ENCODE measurements around the gene ZC2HC1C.

DNA sequence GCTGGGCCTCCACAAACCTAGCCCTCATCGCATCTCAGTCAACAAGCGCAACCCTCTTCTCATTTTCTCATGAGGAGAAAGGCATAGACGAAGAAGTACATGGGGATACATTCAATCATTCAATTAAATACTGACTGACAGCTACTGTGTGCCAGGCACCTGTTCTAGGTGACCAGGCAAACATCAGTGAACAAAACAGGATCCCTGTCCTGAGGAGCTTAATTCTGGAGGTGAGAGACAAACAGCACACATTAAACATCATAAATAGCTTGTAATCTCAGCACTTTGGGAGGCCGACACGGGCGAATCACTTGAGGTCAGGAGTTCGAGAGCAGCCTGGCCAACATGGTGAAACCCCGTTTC, 5.3 kb upstream of the ZC2HC1C start:
- TF ChIP-seq POLR2AphosphoS5 (IDR thresholded peaks at IDR 0.05; ENCODE audit: low read depth, low read length) (no peak), TAF1 (IDR thresholded peaks at IDR 0.05; ENCODE audit: borderline replicate concordance, insufficient read depth, low read length) (no peak), SIN3A (IDR thresholded peaks at IDR 0.05; ENCODE audit: borderline replicate concordance, insufficient read depth, low read length) (no peak), FOXP2 (optimal IDR thresholded peaks at IDR 0.05; ENCODE audit: borderline replicate concordance, extremely low read depth, extremely low read length, insufficient read depth) (no peak)
- TF ChIP-seq, protein P1, sequence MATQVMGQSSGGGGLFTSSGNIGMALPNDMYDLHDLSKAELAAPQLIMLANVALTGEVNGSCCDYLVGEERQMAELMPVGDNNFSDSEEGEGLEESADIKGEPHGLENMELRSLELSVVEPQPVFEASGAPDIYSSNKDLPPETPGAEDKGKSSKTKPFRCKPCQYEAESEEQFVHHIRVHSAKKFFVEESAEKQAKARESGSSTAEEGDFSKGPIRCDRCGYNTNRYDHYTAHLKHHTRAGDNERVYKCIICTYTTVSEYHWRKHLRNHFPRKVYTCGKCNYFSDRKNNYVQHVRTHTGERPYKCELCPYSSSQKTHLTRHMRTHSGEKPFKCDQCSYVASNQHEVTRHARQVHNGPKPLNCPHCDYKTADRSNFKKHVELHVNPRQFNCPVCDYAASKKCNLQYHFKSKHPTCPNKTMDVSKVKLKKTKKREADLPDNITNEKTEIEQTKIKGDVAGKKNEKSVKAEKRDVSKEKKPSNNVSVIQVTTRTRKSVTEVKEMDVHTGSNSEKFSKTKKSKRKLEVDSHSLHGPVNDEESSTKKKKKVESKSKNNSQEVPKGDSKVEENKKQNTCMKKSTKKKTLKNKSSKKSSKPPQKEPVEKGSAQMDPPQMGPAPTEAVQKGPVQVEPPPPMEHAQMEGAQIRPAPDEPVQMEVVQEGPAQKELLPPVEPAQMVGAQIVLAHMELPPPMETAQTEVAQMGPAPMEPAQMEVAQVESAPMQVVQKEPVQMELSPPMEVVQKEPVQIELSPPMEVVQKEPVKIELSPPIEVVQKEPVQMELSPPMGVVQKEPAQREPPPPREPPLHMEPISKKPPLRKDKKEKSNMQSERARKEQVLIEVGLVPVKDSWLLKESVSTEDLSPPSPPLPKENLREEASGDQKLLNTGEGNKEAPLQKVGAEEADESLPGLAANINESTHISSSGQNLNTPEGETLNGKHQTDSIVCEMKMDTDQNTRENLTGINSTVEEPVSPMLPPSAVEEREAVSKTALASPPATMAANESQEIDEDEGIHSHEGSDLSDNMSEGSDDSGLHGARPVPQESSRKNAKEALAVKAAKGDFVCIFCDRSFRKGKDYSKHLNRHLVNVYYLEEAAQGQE (IDR thresholded peaks at IDR 0.05; ENCODE audit: insufficient read depth in 1 of 2, low read depth in 2 of 2, low read length in 2 of 2), result no peak

All from PFSK-1 (cell line).